GM23338 (cell line): ENCODE data around the gene TSPAN5. TPM values are rescaled to one million over a fixed set of nuclear protein-coding genes. Genes with fewer than 3 reads are reported as not detected.

Experiments
- ATAC-seq: fragments of 200-7000 bp; cut with Tn5 transposase; 3 replicates; pipeline ENCODE4 v1.9.1; 2020
- DNase-seq: peaks from one replicate; pipeline ENCODE4 v3.0.0-alpha.2; 2015; ENCODE audit warnings: low spot score
- H2AFZ ChIP-seq: fragments of 200-600 bp; sonication (generic); 2 replicates; pipeline ENCODE4 v1.8.0; 2016; ENCODE audit warnings: antibody characterized with exemption, mild to moderate bottlenecking, moderate library complexity
- H3F3A ChIP-seq: fragments of 200-600 bp; sonication (generic); replicated peaks from 2 replicates; pipeline ENCODE4 v1.8.0; 2017; ENCODE audit warnings: antibody characterized with exemption, mixed run types, low read depth
- H3K27ac ChIP-seq: fragments of 200-600 bp; sonication (generic); 2 replicates; pipeline ENCODE4 v1.6.1; 2016; ENCODE audit warnings: low read depth
- H3K27me3 ChIP-seq: fragments of 200-600 bp; sonication (generic); 2 replicates; pipeline ENCODE4 v1.8.0; 2016; ENCODE audit warnings: mild to moderate bottlenecking, mixed run types, moderate library complexity; ENCODE audit not compliant: insufficient read depth
- H3K36me3 ChIP-seq: fragments of 200-600 bp; sonication (generic); 2 replicates; pipeline ENCODE4 v1.8.0; 2016; ENCODE audit warnings: mild to moderate bottlenecking; ENCODE audit not compliant: insufficient read depth
- H3K4me1 ChIP-seq: fragments of 200-600 bp; sonication (generic); 2 replicates; pipeline ENCODE4 v1.8.0; 2016; ENCODE audit warnings: mild to moderate bottlenecking, moderate library complexity; ENCODE audit not compliant: insufficient read depth
- H3K4me2 ChIP-seq: fragments of 200-600 bp; sonication (generic); 2 replicates; pipeline ENCODE4 v1.7.1; 2017; ENCODE audit warnings: mixed run types
- H3K4me3 ChIP-seq: fragments of 200-600 bp; sonication (generic); 2 replicates; pipeline ENCODE4 v1.6.1; 2016; ENCODE audit warnings: mixed run types
- H3K79me2 ChIP-seq: fragments of 200-600 bp; sonication (generic); replicated peaks from 2 replicates; pipeline ENCODE4 v1.8.0; 2017; ENCODE audit warnings: mild to moderate bottlenecking; ENCODE audit not compliant: insufficient read depth
- H3K9me2 ChIP-seq: fragments of 200-600 bp; sonication (generic); 2 replicates; pipeline ENCODE4 v1.8.0; 2017; ENCODE audit not compliant: insufficient read depth
- H4K20me1 ChIP-seq: fragments of 200-600 bp; sonication (generic); replicated peaks from 2 replicates; pipeline ENCODE4 v1.8.0; 2017; ENCODE audit warnings: mild to moderate bottlenecking; ENCODE audit not compliant: insufficient read depth
- H3K27ac Mint-ChIP-seq: 2 replicates; pipeline ENCODE4 v1.8.0; 2020; ENCODE audit warnings: inconsistent platforms, mild to moderate bottlenecking, moderate library complexity, mixed read lengths
- H3K27me3 Mint-ChIP-seq: 3 replicates; pipeline ENCODE4 v1.8.0; 2022; ENCODE audit warnings: low read depth, mild to moderate bottlenecking, moderate library complexity, mixed read lengths, inconsistent platforms; ENCODE audit not compliant: insufficient read depth, poor library complexity
- H3K36me3 Mint-ChIP-seq: 3 replicates; pipeline ENCODE4 v1.8.0; 2021; ENCODE audit warnings: low read depth, mild to moderate bottlenecking, inconsistent platforms, moderate library complexity, mixed read lengths
- H3K4me1 Mint-ChIP-seq: 3 replicates; pipeline ENCODE4 v1.8.0; 2020; ENCODE audit warnings: mild to moderate bottlenecking, inconsistent platforms, mixed read lengths
- H3K4me3 Mint-ChIP-seq: 3 replicates; pipeline ENCODE4 v1.8.0; 2021; ENCODE audit warnings: moderate library complexity, mild to moderate bottlenecking, inconsistent platforms, mixed read lengths
- H3K9me3 Mint-ChIP-seq: 3 replicates; pipeline ENCODE4 v1.8.0; 2020; ENCODE audit warnings: moderate library complexity, mild to moderate bottlenecking, inconsistent platforms, mixed read lengths
- CREB1 ChIP-seq: fragments of 250-450 bp; sonication (Bioruptor Pico); IDR thresholded peaks from 2 replicates; pipeline ENCODE4 v1.5.0; 2020; ENCODE audit warnings: low read depth, mild to moderate bottlenecking, moderate library complexity
- CTCF ChIP-seq, 2 experiments: fragments of 200-600 bp in 1 of 2; sonication (generic) in 1 of 2; conservative IDR thresholded peaks; 2 replicates each; pipeline versions ENCODE4 v1.5.1 to v1.6.1; 2016 to 2017; ENCODE audit warnings: antibody characterized with exemption in 2 of 2, low read depth in 2 of 2, mild to moderate bottlenecking in 2 of 2, moderate library complexity in 1 of 2
- EZH2 ChIP-seq: fragments of 200-600 bp; sonication (generic); IDR thresholded peaks from one replicate; pipeline ENCODE4 v1.8.0; 2017; ENCODE audit warnings: antibody characterized with exemption, mild to moderate bottlenecking, low read depth; ENCODE audit not compliant: unreplicated experiment
- JUNB ChIP-seq: IDR thresholded peaks from one replicate; pipeline ENCODE4 v1.6.1; 2016; ENCODE audit warnings: antibody characterized with exemption; ENCODE audit not compliant: unreplicated experiment
- NANOG ChIP-seq: IDR thresholded peaks from 2 replicates; pipeline ENCODE4 v1.6.1; 2016; ENCODE audit warnings: antibody characterized with exemption, borderline replicate concordance
- POLR2AphosphoS5 ChIP-seq: IDR thresholded peaks from 2 replicates; pipeline ENCODE4 v1.6.1; 2016; ENCODE audit warnings: antibody characterized with exemption, low read depth
- REST ChIP-seq: IDR thresholded peaks from one replicate; pipeline ENCODE4 v1.6.1; 2018; ENCODE audit warnings: antibody characterized with exemption; ENCODE audit not compliant: unreplicated experiment
- STAT1 ChIP-seq: IDR thresholded peaks from one replicate; pipeline ENCODE4 v1.6.1; 2016; ENCODE audit warnings: antibody characterized with exemption; ENCODE audit not compliant: unreplicated experiment
- ZNF114 ChIP-seq: fragments of 250-450 bp; sonication (Bioruptor Pico); IDR thresholded peaks from 2 replicates; pipeline ENCODE4 v1.5.0; 2020; ENCODE audit warnings: mild to moderate bottlenecking, moderate library complexity
- polyA plus RNA-seq: library from polyadenylated mRNA; unstranded; fragments of >200 nt; fragmentation: Nextera tagmentation; extraction: Ambion mirVana; gene quantifications from 2 replicates; pipeline ENCODE4 v1.2.1, GENCODE V29; 2016
- total RNA-seq: library from RNA; depleted of rRNA; stranded (reverse); fragments of >200 nt; shearing (Covaris generic); gene quantifications from 2 replicates; pipeline ENCODE4 v1.2.3, GENCODE V29; 2014
- TF ChIP-seq, protein P1 (sequence below): IDR thresholded peaks from 2 replicates; pipeline ENCODE4 v1.6.1; 2016; ENCODE audit warnings: antibody characterized with exemption

TSPAN5 gene
- total and polyA plus RNA-seq, 2 experiments from 2014 or later = 18.6 to 21.5 TPM

- no peak for DNase-seq
- Histone ChIP-seq H3K79me2 (no peaks in the 10 kb centered on the region), H4K20me1 (no peaks in the 10 kb centered on the region), H3K27ac (no peak overlapping the region), H3K4me1 (peaks cover 7% of the 10 kb centered on the region), H2AFZ (no peak overlapping the region), H3K4me2 (no peak overlapping the region), H3K36me3 (no peaks in the 10 kb centered on the region), H3F3A (no peaks in the 10 kb centered on the region), H3K4me3 (no peak overlapping the region), H3K9me2 (peaks cover 3% of the 10 kb centered on the region; the same call in 1 of the 2 replicates), H3K27me3 (no peaks in the 10 kb centered on the region)
- H3K4me1 Mint-ChIP-seq = peaks cover 19% of the 10 kb centered on the region
- no peak overlapping the region for H3K27ac Mint-ChIP-seq
- no peak for ATAC-seq
- no peak overlapping the region for H3K4me3 Mint-ChIP-seq
- peaks cover 9% of the 10 kb centered on the region for H3K27me3 Mint-ChIP-seq
- H3K36me3 Mint-ChIP-seq = peaks cover 12% of the 10 kb centered on the region
- no peaks in the 10 kb centered on the region; the same call in 2 of the 3 replicates for H3K9me3 Mint-ChIP-seq
- TF ChIP-seq STAT1 (no peak), REST (no peak), EZH2 (no peak), CTCF (conservative IDR thresholded peaks at IDR 0.05; ENCODE audit: low read depth in 2 of 2) (no peak), JUNB (no peak), ZNF114 (CRISPR knock-in tag) (no peak), POLR2AphosphoS5 (no peak), CREB1 (CRISPR knock-in tag) (no peak), NANOG (no peak)
- TF ChIP-seq, protein P1, sequence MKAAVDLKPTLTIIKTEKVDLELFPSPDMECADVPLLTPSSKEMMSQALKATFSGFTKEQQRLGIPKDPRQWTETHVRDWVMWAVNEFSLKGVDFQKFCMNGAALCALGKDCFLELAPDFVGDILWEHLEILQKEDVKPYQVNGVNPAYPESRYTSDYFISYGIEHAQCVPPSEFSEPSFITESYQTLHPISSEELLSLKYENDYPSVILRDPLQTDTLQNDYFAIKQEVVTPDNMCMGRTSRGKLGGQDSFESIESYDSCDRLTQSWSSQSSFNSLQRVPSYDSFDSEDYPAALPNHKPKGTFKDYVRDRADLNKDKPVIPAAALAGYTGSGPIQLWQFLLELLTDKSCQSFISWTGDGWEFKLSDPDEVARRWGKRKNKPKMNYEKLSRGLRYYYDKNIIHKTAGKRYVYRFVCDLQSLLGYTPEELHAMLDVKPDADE = no peak
Observed at GRCh38 chr4:98504091-98504490, 154.3 kb downstream of the TSPAN5 start.

GRCh38 chr4:98503676-98504075 is 154.7 kb downstream of the TSPAN5 start:
- H3K36me3 ChIP-seq = no peaks in the 10 kb centered on the region
- peaks cover 18% of the 10 kb centered on the region for H3K4me1 Mint-ChIP-seq
- H3K27me3 ChIP-seq = no peaks in the 10 kb centered on the region
- no peak overlapping the region for H3K4me2 ChIP-seq
- no peak overlapping the region for H3K27ac ChIP-seq
- no peaks in the 10 kb centered on the region; the same call in 2 of the 3 replicates for H3K9me3 Mint-ChIP-seq
- peaks cover 3% of the 10 kb centered on the region; the same call in 1 of the 2 replicates for H3K9me2 ChIP-seq
- no peak for ATAC-seq
- DNase-seq = no peak
- H3K79me2 ChIP-seq = no peaks in the 10 kb centered on the region
- no peak overlapping the region for H3K4me3 Mint-ChIP-seq
- H2AFZ ChIP-seq = no peak overlapping the region
- no peak overlapping the region for H3K27ac Mint-ChIP-seq
- peaks cover 12% of the 10 kb centered on the region for H3K36me3 Mint-ChIP-seq
- peaks cover 10% of the 10 kb centered on the region for H3K4me1 ChIP-seq
- H3K27me3 Mint-ChIP-seq = peaks cover 12% of the 10 kb centered on the region
- H4K20me1 ChIP-seq = no peaks in the 10 kb centered on the region
- H3K4me3 ChIP-seq = no peak overlapping the region
- no peaks in the 10 kb centered on the region for H3F3A ChIP-seq
- no peak for TF ChIP-seq STAT1
- TF ChIP-seq NANOG = no peak
- no peak for TF ChIP-seq POLR2AphosphoS5
- TF ChIP-seq, protein P1 = no peak
- TF ChIP-seq EZH2 = no peak
- no peak for TF ChIP-seq JUNB
- TF ChIP-seq REST = no peak
